ENCODE measurements around the gene TAS2R50. TPM values are rescaled to one million over a fixed set of nuclear protein-coding genes. Genes with fewer than 3 reads are reported as not detected.

The TAS2R50 gene
- total and polyA plus RNA-seq, 2 experiments from 2014 or later: 3.4 TPM; not detected in 1

GRCh38 chr12:10941916-10942607 lies 44.6 kb downstream of the TAS2R50 start:
- TF ChIP-seq ZNF114 (CRISPR knock-in tag; IDR thresholded peaks at IDR 0.05) (no peak), REST (IDR thresholded peaks at IDR 0.05; ENCODE audit: unreplicated experiment) (no peak), STAT1 (IDR thresholded peaks at IDR 0.05; ENCODE audit: unreplicated experiment) (no peak), NANOG (IDR thresholded peaks at IDR 0.05; ENCODE audit: borderline replicate concordance) (no peak), POLR2AphosphoS5 (IDR thresholded peaks at IDR 0.05; ENCODE audit: low read depth) (no peak), ZNF462 (CRISPR knock-in tag; IDR thresholded peaks at IDR 0.05) (no peak), JUNB (IDR thresholded peaks at IDR 0.05; ENCODE audit: unreplicated experiment) (no peak), CTCF (conservative IDR thresholded peaks at IDR 0.05; ENCODE audit: low read depth in 2 of 2) (no peak), ETS1 (IDR thresholded peaks at IDR 0.05) (no peak), EZH2 (IDR thresholded peaks at IDR 0.05; ENCODE audit: low read depth, unreplicated experiment) (no peak), EZH2phosphoT487 (IDR thresholded peaks at IDR 0.05; ENCODE audit: unreplicated experiment) (no peak), CREB1 (CRISPR knock-in tag; IDR thresholded peaks at IDR 0.05; ENCODE audit: low read depth) (no peak), ZNF331 (CRISPR knock-in tag; IDR thresholded peaks at IDR 0.05; ENCODE audit: low read depth) (no peak)
- H2AFZ ChIP-seq: no peak overlapping the region
- H3K4me1 Mint-ChIP-seq: peaks cover 19% of the 10 kb centered on the region
- H3K4me3 ChIP-seq: no peak overlapping the region
- H4K20me1 ChIP-seq (replicated peaks; ENCODE audit: insufficient read depth): no peaks in the 10 kb centered on the region
- peaks cover 3% of the 10 kb centered on the region for H3K27me3 Mint-ChIP-seq (ENCODE audit: insufficient read depth, low read depth, poor library complexity)
- H3K27ac Mint-ChIP-seq: peak overlapping the region; percentile 89
- H3K9me2 ChIP-seq (ENCODE audit: insufficient read depth): no peaks in the 10 kb centered on the region
- H3K9me3 Mint-ChIP-seq: peaks cover 43% of the 10 kb centered on the region
- peaks cover 12% of the 10 kb centered on the region for H3K36me3 ChIP-seq (ENCODE audit: insufficient read depth)
- no peak overlapping the region for H3K27ac ChIP-seq (ENCODE audit: low read depth)
- no peaks in the 10 kb centered on the region for H3F3A ChIP-seq (replicated peaks; ENCODE audit: low read depth)
- no peaks in the 10 kb centered on the region for H3K27me3 ChIP-seq (ENCODE audit: insufficient read depth)
- H3K4me3 Mint-ChIP-seq: no peak overlapping the region
- DNase-seq (ENCODE audit: low spot score) (peak; percentile 34), ATAC-seq (peak; percentile 80)
- H3K4me2 ChIP-seq: no peak overlapping the region
- H3K79me2 ChIP-seq (replicated peaks; ENCODE audit: insufficient read depth): no peaks in the 10 kb centered on the region
- no peaks in the 10 kb centered on the region for H3K4me1 ChIP-seq (ENCODE audit: insufficient read depth)
- H3K36me3 Mint-ChIP-seq (ENCODE audit: low read depth): peaks cover 41% of the 10 kb centered on the region

Measured in GM23338 (cell line).